Measurements from ENCODE around the gene ZNF576. TPM values are rescaled to one million over a fixed set of nuclear protein-coding genes. Genes with fewer than 3 reads are reported as not detected.
"Not testable (repeated sequence)": the region's sequence is repeated elsewhere in the genome, so short reads cannot be mapped to it uniquely, and the experiment has no call there.

Gene ZNF576
- 9.9 TPM for polyA plus RNA-seq

GRCh38 chr19:43595999-43596841 is at the start of gene ZNF576, which contains the start of gene IRGQ:
TSS of gene ZNF576 (plus strand) at chr19:43596595. CDS start at chr19:43597109, 514 bp downstream.
TSS of gene IRGQ (minus strand) at chr19:43596134. CDS start at chr19:43595338, 796 bp downstream.
- H3K27ac Mint-ChIP-seq = peak within 1 kb of the TSS; percentile 99 to 100 (median 100)
- peaks cover 4% of the 10 kb centered on the region for H3K36me3 Mint-ChIP-seq
- peaks cover 12 to 25% (median 20%) of the 10 kb centered on the region in 3 donors for H3K4me1 Mint-ChIP-seq
- no peaks in the 10 kb centered on the region for H3K9me3 Mint-ChIP-seq
- H3K4me3 Mint-ChIP-seq = peak within 1 kb of the TSS; percentile 87 to 99 (median 98)
- H3K27me3 Mint-ChIP-seq = no peaks in the 10 kb centered on the region

- not testable (repeated sequence) for H3K4me1 Mint-ChIP-seq, H3K36me3 Mint-ChIP-seq, H3K4me3 Mint-ChIP-seq, H3K27me3 Mint-ChIP-seq, H3K9me3 Mint-ChIP-seq, H3K27ac Mint-ChIP-seq
These were observed 48.5 kb upstream of the ZNF576 start for GRCh38 chr19:43547926-43548325.

GRCh38 chr19:43548706-43549105 is 47.7 kb upstream of the ZNF576 start:
- Mint-ChIP-seq H3K36me3 (no peaks in the 10 kb centered on the region), H3K9me3 (no peaks in the 10 kb centered on the region), H3K4me1 (peaks cover 0 to 1% (median 0%) of the 10 kb centered on the region in 3 donors), H3K27me3 (no peaks in the 10 kb centered on the region), H3K4me3 (no peak overlapping the region), H3K27ac (no peak overlapping the region)

GRCh38 chr19:43551399-43552197 is 44.8 kb upstream of the ZNF576 start:
- H3K4me1 Mint-ChIP-seq = peaks cover 6 to 12% (median 8%) of the 10 kb centered on the region in 3 donors
- H3K4me3 Mint-ChIP-seq = no peak overlapping the region
- H3K27ac Mint-ChIP-seq = peak overlapping the region in 1 of 3 donors; percentile 79

GRCh38 chr19:43552198-43552450 is 44.3 kb upstream of the ZNF576 start:
- H3K27me3 Mint-ChIP-seq = no peaks in the 10 kb centered on the region
- no peak overlapping the region for H3K27ac Mint-ChIP-seq
- peaks cover 6 to 12% (median 8%) of the 10 kb centered on the region in 3 donors for H3K4me1 Mint-ChIP-seq
- no peaks in the 10 kb centered on the region for H3K36me3 Mint-ChIP-seq
- no peaks in the 10 kb centered on the region for H3K9me3 Mint-ChIP-seq
- no peak overlapping the region for H3K4me3 Mint-ChIP-seq

More at GRCh38 chr19:43551399-43552197, 44.8 kb upstream of the ZNF576 start:
- no peaks in the 10 kb centered on the region for H3K27me3 Mint-ChIP-seq
- H3K9me3 Mint-ChIP-seq = no peaks in the 10 kb centered on the region
- H3K36me3 Mint-ChIP-seq = no peaks in the 10 kb centered on the region

GRCh38 chr19:43552616-43553015 is 43.8 kb upstream of the ZNF576 start:
- Mint-ChIP-seq H3K36me3 (peaks cover 3% of the 10 kb centered on the region), H3K4me1 (peaks cover 6 to 12% (median 8%) of the 10 kb centered on the region in 3 donors), H3K4me3 (no peak overlapping the region), H3K27me3 (no peaks in the 10 kb centered on the region), H3K9me3 (no peaks in the 10 kb centered on the region), H3K27ac (peak overlapping the region in 1 of 3 donors; percentile 16)

- Mint-ChIP-seq H3K4me3 (no peak overlapping the region), H3K36me3 (peaks cover 5% of the 10 kb centered on the region), H3K27me3 (no peaks in the 10 kb centered on the region), H3K27ac (no peak overlapping the region), H3K4me1 (peaks cover 6 to 13% (median 8%) of the 10 kb centered on the region in 3 donors), H3K9me3 (no peaks in the 10 kb centered on the region)
These were observed 42.7 kb upstream of the ZNF576 start for GRCh38 chr19:43553656-43554055.

- H3K4me1 Mint-ChIP-seq = peaks cover 6 to 13% (median 8%) of the 10 kb centered on the region in 3 donors
- no peaks in the 10 kb centered on the region for H3K27me3 Mint-ChIP-seq
- H3K27ac Mint-ChIP-seq = no peak overlapping the region
- H3K9me3 Mint-ChIP-seq = no peaks in the 10 kb centered on the region
- no peak overlapping the region for H3K4me3 Mint-ChIP-seq
- peaks cover 5% of the 10 kb centered on the region for H3K36me3 Mint-ChIP-seq
These were observed 42.0 kb upstream of the ZNF576 start for GRCh38 chr19:43554317-43554895.

- Mint-ChIP-seq H3K4me3 (no peak overlapping the region), H3K27ac (peak overlapping the region in 1 of 3 donors; percentile 59), H3K36me3 (peaks cover 6% of the 10 kb centered on the region), H3K27me3 (no peaks in the 10 kb centered on the region), H3K4me1 (peaks cover 6 to 13% (median 10%) of the 10 kb centered on the region in 3 donors), H3K9me3 (no peaks in the 10 kb centered on the region)
These were observed 41.1 kb upstream of the ZNF576 start for GRCh38 chr19:43555185-43555770.

- Mint-ChIP-seq H3K9me3 (peaks cover 0 to 1% (median 0%) of the 10 kb centered on the region in 3 donors), H3K27ac (peak overlapping the region; percentile 45 to 91 (median 55)), H3K4me3 (peak overlapping the region in 2 of 4 donors; percentile 11 to 65), H3K36me3 (peaks cover 13% of the 10 kb centered on the region), H3K4me1 (peaks cover 21 to 35% (median 31%) of the 10 kb centered on the region in 3 donors), H3K27me3 (peaks cover 2% of the 10 kb centered on the region)
These were observed 35.7 kb upstream of the ZNF576 start for GRCh38 chr19:43560687-43561086.

- H3K4me3 Mint-ChIP-seq = peak overlapping the region in 2 of 4 donors; percentile 11 to 67
- peaks cover 0 to 1% (median 0%) of the 10 kb centered on the region in 3 donors for H3K9me3 Mint-ChIP-seq
- H3K4me1 Mint-ChIP-seq = peaks cover 21 to 35% (median 31%) of the 10 kb centered on the region in 3 donors
- peaks cover 13% of the 10 kb centered on the region for H3K36me3 Mint-ChIP-seq
- H3K27me3 Mint-ChIP-seq = peaks cover 2% of the 10 kb centered on the region
- H3K27ac Mint-ChIP-seq = peak overlapping the region; percentile 81 to 97 (median 91)
These were observed 35.0 kb upstream of the ZNF576 start for GRCh38 chr19:43561139-43561970.

- Mint-ChIP-seq H3K36me3 (peaks cover 15% of the 10 kb centered on the region), H3K27me3 (peaks cover 2% of the 10 kb centered on the region), H3K4me1 (peaks cover 25 to 38% (median 34%) of the 10 kb centered on the region in 3 donors), H3K4me3 (peak overlapping the region; percentile 48 to 92 (median 76)), H3K9me3 (peaks cover 0 to 1% (median 0%) of the 10 kb centered on the region in 3 donors), H3K27ac (peak overlapping the region; percentile 81 to 97 (median 89))
These were observed 34.1 kb upstream of the ZNF576 start for GRCh38 chr19:43562226-43562697.

- H3K27ac Mint-ChIP-seq = peak overlapping the region; percentile 81 to 97 (median 89)
- peaks cover 2% of the 10 kb centered on the region for H3K27me3 Mint-ChIP-seq
- peak overlapping the region; percentile 48 to 92 (median 76) for H3K4me3 Mint-ChIP-seq
- peaks cover 13% of the 10 kb centered on the region for H3K36me3 Mint-ChIP-seq
- H3K9me3 Mint-ChIP-seq = peaks cover 0 to 1% (median 0%) of the 10 kb centered on the region in 3 donors
- peaks cover 25 to 38% (median 34%) of the 10 kb centered on the region in 3 donors for H3K4me1 Mint-ChIP-seq
These were observed 33.6 kb upstream of the ZNF576 start for GRCh38 chr19:43562698-43563241.
